ENCODE data around the gene HSPD1.

- no peak for TF ChIP-seq POLR2AphosphoS5 (IDR thresholded peaks at IDR 0.05; ENCODE audit: low read depth, low read length)
- no peak for TF ChIP-seq ATF2 (CRISPR knock-in tag; IDR thresholded peaks at IDR 0.05)
- no peak for TF ChIP-seq HOXA7 (CRISPR knock-in tag; IDR thresholded peaks at IDR 0.05)
- TF ChIP-seq ZNF350 (CRISPR knock-in tag; IDR thresholded peaks at IDR 0.05; ENCODE audit: borderline replicate concordance, low read depth): no peak
- TF ChIP-seq HNRNPLL (IDR thresholded peaks at IDR 0.05; ENCODE audit: low read depth, low read length, poor library complexity, severe bottlenecking): no peak
- no peak for TF ChIP-seq ZBTB33 (CRISPR knock-in tag; IDR thresholded peaks at IDR 0.05)
- no peak for TF ChIP-seq AGO1 (IDR thresholded peaks at IDR 0.05; ENCODE audit: low read depth, low read length, poor library complexity, severe bottlenecking)
Observed at GRCh38 chr2:197437380-197437779, 62.3 kb downstream of the HSPD1 start.
